Stimulated activated CD8-positive, alpha-beta memory T cell treated with anti-CD3 and anti-CD28 coated beads, Interleukin-7, amount 100 ng/mL, for 4 hours (primary cell): ENCODE data around the gene ARL5C.
A peak's percentile ranks its signal among the peaks of the same experiment; 100 is the strongest.

Source experiments
- DNase-seq, 2 donors: peaks; one replicate each; pipeline ENCODE4 v3.0.0-alpha.2; 2020; ENCODE audit warnings: low read depth in 2 of 2

Gene ARL5C

DNA sequence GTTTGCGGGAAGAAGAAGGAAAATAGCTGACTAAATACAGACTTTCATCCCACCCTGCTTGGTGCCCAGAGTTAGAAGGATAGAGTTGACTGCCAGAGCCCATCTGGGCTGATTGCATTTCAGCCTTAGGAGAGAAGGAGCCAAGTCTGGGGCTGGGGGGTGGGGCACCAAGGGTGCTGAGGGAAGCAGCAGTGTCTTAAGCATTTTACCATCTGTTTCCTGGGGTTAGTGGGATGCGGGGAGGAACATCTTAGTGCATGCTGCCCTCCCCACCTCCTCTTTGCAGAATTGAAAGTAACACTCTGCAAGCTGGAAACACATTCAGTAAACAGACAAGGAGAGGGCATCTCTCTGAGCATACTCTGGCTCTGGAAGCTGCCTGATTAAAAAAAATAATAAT is 1.5 kb upstream of the ARL5C start:
- DNase-seq, result no peak

DNA sequence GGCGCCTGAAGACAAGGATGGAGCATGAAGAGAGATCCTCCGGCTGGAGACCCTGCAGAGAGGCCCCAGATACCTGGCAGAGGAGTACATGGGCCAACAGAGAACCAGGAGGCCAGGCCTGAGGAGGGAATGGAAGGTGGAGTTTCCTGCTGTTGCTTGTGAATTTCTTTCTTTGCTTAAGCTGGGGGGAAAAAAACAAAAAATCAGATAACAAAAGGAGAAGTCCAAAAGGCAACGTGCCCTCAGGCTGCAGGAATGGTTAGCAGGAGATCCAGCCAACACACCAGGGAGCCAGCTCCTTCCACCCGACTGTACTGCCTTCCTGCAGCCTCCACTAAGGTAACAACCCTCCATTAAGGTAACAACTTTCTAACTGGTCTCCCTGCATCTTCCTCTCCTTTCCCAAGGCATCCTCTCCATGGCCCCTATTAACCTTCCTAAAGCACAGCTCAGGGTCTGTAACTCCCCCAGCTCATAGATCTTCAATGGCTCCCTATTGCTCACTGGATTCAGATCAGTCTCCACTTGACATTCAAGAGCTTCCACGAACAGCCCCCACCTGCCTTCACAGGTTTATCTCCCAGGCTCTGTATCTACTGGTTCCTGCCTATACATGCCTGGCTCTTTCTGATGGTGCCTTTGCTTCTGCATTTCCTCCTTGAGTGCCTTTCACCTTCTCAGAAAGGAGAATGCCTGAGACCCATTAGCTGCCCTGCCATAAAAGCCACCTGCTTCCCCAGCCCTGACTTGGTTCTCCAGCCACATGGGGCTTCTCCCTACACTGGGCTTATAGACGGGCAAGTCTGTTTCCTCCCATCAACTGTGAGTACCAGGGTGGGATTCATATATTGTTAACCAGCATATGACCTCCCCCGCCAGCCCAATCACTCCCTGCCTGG is 725 bp upstream of the ARL5C start:
- DNase-seq, result no peak

DNA sequence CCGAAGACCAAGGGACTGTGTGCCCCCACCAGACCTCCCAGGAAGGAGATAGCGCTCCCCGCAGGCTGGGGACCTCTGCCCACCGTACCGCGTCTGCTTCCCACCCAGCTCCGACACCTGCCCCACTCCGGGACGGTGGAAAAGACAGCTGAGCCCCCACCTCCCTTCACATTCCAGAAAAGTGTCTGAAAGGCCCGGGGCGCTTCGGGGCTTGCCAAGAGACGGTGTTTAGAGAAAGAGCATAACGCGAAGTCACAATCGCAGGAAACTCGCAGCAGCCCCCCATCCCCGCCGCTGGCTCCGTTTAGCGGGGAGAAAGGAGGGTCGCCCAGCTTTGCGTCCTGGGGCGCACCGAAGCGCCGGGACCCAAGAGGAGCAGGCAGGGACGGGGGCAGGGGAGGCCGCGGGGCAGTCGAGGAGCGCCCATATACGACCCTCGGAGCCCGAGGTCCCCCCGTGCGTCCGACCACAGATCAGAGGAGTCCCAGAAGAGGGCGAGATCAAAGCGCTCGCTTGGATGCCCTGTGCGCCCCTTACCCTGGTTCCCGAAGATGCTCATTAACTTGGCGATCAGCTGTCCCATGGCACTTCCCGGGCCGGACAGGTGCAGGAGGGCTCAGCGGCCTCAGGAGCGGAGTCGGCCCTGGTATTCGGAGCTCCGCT is 652 bp downstream of the ARL5C start:
- DNase-seq, result no peak

DNA sequence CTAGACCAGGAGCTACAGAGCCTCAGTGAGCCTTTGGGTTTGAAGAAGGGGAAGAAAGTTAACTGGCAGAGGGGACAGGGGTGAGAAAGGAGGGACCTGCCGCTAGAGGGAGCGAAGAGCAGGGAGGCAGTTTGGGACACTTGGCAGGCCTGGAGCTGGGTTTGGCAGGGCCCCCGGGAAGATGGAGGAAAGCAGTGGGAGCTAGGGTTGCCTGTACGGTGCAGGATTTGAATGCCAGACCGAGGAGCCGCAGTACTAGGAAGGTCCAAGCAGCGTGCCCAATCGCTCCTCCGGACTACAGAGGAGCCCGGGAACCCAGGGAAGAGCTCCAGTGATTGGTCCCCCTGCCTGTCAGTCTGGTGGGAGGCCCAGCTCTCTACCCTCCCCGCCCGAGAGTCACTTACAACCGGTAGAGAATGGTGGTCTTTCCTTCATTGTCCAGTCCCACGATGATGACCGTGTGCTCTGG is 1.3 kb downstream of the ARL5C start:
- DNase-seq, result peak; percentile 52 to 71

DNA sequence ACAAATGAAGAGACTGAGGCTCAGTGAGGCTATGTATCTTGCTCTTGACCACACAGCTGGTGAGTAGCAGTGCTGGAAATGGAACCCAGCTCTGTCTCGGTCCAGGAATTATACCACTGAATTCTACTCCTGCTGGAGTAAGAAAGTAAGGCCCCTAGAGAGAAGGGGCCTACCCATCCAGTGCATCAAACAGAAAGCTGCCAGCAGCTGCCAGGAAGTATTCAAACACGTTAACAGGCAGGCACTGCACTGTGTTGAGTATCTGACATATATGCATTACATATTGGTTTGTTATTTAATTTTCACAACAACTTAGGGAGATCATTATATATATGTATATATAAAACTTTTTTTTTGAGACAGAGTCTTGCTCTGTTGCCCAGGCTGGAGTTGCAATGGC is 4.0 kb downstream of the ARL5C start:
- DNase-seq, result no peak

DNA sequence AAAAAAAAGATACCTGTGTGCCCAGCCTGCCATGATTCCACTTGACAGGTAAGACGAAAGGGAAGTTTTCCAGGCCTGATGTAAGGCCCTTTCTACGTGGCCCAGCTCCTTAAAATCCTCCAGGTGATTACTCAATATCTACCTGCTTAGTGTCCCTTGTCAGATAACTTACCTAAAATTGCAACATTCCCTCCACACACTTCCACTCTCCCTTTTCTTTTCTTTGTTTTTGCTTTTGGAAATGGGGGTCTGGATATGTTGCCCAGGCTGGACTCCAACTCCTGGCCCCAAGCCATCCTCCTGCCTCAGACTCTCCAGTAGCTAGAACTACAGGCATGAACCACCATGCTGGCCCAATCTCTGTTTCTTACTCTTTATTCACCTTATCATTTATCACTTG is 7.3 kb downstream of the ARL5C start:
- no peak for DNase-seq

DNA sequence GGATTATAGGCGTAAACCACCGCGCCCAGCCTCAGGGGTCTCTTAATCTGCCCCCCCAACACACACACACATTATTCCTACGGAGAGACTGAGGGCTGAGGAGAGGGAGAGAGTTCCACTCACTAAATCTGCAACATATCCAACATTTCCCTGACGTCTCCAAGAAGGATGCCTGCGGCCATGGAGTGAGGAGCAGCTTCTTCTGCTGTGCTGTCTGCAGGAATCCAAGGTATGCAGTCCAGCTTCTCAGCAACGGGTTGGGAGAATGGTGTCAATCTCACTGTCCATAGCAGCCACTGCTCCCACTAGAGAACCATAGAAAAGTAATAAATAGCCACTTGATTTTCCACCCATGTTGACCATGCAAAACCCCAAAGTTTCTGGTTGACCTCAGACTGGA is 9.5 kb downstream of the ARL5C start:
- no peak for DNase-seq

DNA sequence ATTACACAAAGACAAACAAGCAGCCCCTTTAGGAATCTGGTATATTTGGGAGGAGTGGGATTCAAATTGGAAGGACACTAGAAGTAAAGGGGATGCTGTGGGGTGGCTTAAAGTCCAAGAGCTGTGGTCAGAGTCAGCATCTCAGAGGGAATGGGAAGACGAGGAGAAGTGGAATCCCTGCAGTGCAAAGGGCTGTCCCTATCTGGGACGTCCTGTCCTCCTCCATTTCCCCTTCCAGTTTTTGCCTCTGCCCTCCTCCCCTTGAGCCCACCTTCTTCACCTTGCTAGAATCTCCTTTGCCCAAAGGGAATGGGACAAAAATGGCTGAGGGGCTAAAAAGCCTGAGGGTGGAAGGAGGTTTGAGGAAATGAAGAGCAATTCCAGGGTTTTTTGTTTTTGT is 10.3 kb downstream of the ARL5C start:
- no peak for DNase-seq

DNA sequence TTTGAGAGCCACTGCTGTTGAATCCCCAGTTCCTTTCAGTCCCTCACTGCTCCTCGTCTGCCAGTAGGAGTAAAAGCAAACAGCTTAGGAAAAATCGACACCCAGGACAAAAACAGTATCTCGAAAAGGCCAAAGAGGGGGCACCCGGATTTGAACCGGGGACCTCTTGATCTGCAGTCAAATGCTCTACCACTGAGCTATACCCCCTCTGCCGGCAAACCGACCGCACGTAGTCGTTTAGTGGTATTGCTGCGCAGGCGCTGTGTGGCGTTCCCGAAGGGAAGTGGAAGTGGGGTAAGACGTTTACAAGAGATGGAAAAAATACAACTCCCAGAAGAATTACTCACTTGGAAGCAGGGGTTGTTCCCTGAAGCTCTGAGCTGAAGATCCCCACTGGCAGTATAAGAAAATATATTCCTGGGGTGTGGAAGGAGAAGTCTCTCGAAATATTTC is 12.3 kb downstream of the ARL5C start:
- peak; percentile 83 to 90 for DNase-seq

DNA sequence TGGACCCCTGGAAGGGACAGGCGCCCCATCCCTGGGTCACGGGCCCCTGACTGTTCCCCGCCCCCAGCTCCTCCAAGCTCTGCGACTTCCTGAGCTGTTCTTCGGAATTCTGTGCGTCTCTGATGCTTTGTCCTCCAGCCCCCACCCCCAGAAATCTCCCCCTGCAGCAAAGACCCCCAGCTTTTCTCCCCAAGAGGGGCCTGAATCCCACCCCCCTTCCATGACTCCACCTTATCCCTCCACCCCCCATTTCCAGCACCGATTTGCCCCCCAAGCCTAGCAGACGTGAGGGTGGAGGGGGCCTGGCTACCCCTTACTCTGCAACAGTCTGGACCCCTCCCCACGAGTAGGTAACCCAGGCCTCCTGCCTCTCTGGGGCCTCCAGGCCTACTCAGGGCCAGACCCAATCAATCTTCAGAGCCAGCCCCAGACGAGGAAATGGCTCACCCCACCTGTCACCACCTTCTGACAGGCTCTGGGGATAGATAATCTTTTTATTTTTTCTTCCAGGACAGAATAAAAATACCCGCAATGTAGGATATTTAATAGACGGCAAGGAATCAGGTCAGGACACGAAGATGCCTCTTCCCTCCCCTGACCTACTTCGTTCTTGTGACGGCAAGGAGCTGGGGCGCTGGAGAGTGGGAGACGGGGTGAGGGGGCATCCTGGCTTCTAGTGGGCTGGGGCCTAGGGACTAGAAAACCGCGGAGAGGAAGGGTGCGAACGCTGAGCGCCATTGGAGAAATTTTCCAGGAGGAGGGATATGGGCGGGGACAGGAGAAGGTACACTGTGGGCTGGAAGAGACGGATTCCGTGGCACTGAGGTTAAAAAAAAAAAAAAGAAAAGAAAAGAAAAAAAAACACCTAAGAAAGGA is 13.8 kb downstream of the ARL5C start:
- DNase-seq, result no peak

DNA sequence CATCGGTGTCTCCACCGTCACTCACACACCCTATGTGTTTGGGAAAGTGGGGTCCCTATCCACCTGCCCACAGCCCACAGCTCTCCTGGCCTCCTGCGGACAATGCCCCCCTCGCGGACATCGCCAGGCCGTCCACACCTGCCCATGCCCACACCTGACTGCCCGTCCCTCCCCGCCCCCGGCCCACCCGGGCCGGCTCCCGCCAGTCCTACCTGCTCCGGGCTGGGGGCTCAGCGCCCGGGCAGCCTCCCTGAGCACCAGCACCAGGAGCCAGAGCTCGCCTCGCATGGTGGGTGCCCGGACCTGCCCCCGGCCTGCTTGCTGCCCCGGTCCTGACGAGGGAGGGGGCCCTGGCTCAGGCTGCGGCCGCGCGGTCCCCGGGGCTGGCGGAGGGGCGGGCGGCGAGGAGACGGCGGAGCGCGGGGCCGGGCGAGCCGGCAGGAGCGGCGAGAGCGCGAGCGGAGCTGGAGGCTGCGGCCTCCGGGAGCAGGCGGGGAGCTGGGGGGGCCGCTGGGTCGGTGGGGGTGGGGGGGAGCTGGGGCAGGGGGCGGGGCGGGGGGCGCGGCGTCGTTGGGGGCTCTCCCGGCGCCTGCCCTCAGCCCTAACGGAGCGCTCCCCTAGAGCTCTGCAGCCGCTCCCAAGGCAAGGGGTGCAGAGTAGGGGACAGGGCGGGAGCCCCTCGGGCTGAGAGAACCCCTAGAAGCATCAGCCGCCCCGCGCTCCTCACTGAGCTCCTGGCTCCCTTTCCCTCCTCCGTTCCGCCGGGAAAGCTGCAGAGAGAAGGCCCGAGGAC is 14.6 kb downstream of the ARL5C start, which contains the start of gene PLXDC1:
Gene PLXDC1 (minus strand): TSS at position 488 of the 793 bp plus-strand sequence. CDS start 200 bp downstream, at position 288.
- no peak for DNase-seq

DNA sequence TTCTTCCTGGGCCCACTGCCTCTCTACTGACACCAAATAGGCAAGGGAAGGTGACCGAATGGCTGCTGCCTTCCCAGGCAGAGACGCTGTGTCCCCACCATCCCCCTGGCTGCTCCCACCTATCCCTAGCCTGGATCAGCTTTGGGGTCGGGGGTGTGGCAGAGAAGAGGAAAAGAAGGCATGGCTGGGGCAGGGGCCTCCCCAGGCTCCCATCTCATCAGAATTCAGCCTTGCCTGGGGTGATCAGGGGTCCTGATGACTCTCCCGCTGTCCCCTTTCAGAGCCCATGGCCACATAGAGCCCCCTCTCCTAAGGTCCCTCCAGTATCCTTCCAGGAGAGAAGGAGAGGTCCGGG is 15.2 kb downstream of the ARL5C start:
- DNase-seq, result no peak

DNA sequence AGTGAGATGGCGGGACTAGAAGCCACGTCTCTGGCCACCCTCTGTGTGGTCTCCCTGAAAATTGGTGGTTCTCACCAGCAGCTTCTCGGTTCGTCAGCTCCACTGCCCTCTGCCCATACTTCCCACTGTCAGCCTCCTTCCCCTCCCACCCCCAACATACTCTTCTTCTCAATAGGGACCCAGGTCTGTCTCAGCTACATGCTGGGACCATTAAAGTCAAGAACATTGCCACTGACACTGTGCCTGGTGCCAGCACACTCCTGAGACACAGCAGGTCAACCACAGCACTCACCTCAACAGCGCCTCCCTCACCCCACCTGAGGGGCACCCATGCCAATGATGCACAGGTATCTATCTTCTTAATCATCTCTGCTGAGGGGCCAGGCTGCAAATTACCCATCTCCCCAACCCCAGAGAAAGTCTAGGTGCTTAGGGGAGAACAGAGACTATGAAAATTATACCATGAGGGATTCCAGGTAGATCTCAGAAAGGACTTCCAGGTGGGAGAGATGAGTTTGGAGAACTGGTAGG is 15.8 kb downstream of the ARL5C start:
- DNase-seq, result no peak

DNA sequence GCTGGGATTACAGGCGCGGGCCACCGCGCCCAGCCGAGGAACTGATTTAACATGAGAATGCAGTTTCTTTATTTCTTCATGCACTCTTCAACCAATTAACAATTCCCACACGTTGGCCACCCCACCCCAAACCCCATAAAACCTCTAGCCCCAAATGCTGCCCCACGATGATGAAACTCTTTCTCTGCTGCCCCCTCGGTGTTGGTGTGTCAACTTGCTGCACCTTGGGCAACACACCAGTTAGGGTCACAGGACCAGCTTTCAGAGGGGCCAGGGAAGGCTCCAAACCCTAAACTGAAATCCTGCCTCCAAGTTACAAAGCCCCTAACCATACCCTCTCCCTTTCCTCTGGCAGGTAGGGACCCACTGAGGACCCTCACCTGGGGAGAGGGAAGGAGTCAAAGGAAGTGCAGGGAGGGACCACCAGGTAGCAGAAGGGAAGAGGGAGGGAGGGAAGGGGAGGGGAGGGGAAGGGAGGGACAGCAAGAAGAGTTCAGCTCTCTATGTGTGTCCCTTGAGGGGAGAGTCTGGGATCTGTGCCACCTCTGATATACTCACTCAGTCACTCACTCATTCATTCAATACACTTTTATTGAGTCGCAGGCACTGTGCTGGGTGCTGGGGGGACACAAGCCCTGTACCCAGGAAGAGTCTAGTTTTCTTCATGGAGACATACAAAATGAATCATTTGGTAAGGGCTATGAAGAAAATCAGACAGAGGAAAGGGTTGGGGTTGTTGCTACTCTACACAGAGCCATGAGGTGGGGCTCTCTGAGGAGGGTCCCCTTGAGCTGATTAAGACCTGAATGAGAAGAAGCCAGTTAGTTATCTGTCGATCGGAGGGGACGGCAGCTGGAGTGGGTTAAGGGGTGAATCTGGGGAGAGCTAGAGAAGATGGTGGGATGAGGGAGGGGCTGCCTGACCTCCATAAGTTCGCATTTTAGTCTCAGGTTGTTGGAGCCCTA is 18.5 kb downstream of the ARL5C start:
- no peak for DNase-seq

DNA sequence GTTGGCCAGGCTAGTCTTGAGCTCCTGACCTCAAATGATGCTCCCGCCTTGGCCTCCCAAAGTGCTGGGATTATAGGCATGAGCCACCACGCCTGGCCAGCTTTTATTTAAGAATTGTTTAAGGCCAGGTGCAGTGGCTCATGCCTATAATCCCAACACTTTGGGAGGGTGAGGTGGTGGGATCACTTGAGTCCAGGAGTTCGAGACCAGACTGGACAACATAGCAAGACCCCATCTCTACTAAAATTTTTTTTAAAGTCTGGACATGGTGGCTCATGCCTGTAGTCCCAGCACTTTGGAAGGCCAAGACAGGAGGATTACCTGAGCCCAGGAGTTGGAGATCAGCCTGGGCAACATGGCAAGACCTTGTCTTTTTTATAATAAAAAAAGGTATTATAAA is 19.7 kb downstream of the ARL5C start:
- no peak for DNase-seq

DNA sequence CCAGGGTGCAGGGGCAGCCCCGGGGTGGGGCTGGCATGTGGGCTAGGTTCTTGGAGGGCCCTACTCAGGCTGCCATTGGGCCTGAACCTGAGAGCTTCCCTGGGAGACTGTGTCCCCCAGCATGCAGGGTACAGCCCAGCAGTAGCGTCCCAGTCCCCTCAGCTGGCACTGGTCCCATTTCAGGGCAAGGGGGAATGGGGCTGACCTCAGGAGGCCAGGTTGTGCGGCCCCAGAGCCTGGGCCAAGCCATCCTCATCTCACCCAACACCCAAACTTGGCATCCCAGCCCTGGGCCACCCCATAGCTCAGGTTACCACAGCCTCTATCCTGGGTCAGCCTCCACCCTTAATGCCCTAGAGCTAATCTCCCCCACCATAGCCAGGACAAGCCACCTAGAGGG is 20.8 kb downstream of the ARL5C start:
- DNase-seq, result no peak

DNA sequence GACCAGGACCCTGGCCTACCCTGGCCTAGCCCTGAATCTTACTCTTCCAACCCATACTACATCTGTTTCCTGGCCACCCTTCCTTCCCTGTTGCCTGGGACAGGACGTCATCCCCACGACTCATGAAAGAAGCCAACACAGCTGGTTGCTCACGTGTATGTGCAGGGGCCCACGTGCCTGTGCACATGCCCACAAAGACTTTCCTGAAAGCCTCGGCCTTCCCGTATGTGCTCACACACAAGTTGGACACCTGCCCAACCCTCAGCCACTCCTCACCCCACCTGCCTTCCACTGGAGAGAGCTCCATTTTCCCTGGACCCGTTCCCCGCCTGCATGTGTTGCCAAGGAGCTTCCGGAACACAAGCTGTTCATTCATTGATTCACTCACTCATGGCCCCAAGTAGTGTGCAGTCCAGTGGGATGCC is 21.5 kb downstream of the ARL5C start:
- DNase-seq, result no peak

DNA sequence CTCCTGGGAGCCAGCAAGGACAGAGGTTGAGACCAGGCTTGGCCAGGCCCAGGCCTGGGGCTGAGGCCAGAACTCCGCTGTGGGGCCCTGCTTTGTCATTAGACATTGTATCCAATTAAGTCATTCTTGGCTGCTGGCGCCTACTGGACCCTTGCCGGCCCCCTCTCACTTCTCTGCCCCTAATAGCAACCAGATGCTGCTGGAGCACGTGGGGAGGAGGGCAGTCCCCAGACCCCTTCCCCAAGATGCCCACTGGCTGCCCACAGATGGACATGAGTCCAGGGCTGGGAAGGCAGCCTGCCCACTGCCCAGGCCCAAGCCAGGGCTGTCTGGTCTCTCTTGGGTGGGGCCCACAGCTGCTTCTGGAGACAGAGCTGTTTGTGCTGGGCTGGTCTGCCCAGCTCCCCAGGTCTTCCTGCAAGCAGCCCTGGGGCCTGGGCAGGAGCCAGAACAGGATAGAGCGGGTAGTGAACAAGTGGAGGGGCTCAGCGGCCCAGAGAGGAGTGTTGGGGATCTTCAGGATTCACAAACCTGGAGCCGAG is 22.3 kb downstream of the ARL5C start:
- no peak for DNase-seq

DNA sequence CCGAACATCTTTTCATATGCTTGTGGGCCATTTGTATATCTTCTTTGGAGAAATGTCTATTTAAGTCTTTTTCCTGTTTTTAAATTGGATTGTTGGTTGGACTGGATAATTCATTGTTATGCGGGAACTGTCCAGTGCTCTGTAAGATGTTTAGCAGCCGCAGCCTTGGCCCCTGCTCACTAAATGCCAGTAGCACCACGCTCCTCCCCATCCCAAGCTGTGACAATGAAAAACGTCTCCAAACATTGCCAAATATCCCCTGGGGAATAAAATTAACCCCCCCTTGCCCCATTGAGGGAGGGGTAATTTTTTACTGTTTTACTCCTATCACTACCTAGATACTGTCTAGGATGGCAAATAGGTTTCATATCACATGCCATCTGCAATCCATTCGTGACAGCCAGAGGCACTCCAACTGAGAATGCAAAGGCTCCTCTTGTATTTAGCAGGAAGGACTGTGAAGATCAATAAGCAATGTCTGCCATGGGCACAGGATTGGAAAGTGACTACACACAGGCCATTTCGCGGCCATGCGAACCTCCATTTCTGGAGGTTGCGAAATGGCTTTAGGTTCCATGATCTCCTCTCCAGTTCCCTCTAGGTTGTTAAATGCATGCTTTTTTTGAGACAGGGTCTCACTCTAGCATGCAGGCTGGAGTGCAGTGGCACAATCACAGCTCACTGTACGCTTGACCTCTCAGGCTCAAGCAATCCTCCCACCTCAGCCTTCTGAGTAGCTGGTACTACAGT is 23.9 kb downstream of the ARL5C start:
- DNase-seq, result no peak
